ENCODE results near the gene SCUBE1. TPM values are rescaled to one million over a fixed set of nuclear protein-coding genes. Genes with fewer than 3 reads are reported as not detected.
A peak's percentile ranks its signal among the peaks of the same experiment; 100 is the strongest.

The SCUBE1 gene
- total and polyA plus RNA-seq, 2 donors from 2014 or later = 2.3 to 7.1 TPM

DNA sequence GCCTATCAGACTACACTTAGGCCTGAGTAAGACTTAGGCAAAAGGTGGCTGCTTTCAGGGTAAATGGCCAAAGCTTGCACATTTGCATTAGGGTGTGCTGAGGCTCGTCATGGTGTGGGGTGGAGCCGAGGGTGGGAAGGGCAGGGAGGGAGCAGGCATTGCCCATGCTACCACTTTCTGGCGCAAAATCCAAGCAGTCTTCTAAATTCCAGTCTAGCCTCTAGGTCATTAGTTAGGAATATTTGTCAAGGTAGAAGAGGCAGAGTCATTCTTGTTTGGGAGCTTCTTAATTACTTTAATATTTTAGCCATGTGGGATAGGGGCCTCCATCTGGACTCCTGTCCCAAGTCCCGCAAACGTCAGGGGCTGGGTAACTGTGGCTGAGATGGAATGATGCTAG lies 28.6 kb downstream of the SCUBE1 start:
- DNase-seq (no peak), FAIRE-seq (no peak)
- intact Hi-C loops (cut with DNase I) = no loop called here
- Histone ChIP-seq H3K36me3 (ENCODE audit: control insufficient read depth in 2 of 3, insufficient read depth in 3 of 3, low read length in 3 of 3) (no peaks in the 10 kb centered on the region), H3K9me3 (ENCODE audit: control insufficient read depth in 2 of 3, insufficient read depth in 1 of 3, low read length in 3 of 3) (no peaks in the 10 kb centered on the region), H3K4me3 (ENCODE audit: low read length in 3 of 3) (no peak overlapping the region), H3K27ac (ENCODE audit: low read depth in 2 of 2, low read length in 2 of 2) (no peak overlapping the region), H3K4me1 (ENCODE audit: control insufficient read depth in 2 of 3, insufficient read depth in 2 of 3, low read depth in 1 of 3, low read length in 3 of 3) (peaks cover 0 to 2% (median 0%) of the 10 kb centered on the region in 3 donors), H3K27me3 (ENCODE audit: control insufficient read depth, insufficient read depth, low read length) (no peaks in the 10 kb centered on the region), H3K9ac (ENCODE audit: low read length in 3 of 3) (no peak overlapping the region)
- TF ChIP-seq, protein P1, sequence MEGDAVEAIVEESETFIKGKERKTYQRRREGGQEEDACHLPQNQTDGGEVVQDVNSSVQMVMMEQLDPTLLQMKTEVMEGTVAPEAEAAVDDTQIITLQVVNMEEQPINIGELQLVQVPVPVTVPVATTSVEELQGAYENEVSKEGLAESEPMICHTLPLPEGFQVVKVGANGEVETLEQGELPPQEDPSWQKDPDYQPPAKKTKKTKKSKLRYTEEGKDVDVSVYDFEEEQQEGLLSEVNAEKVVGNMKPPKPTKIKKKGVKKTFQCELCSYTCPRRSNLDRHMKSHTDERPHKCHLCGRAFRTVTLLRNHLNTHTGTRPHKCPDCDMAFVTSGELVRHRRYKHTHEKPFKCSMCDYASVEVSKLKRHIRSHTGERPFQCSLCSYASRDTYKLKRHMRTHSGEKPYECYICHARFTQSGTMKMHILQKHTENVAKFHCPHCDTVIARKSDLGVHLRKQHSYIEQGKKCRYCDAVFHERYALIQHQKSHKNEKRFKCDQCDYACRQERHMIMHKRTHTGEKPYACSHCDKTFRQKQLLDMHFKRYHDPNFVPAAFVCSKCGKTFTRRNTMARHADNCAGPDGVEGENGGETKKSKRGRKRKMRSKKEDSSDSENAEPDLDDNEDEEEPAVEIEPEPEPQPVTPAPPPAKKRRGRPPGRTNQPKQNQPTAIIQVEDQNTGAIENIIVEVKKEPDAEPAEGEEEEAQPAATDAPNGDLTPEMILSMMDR (IDR thresholded peaks at IDR 0.05; ENCODE audit: borderline replicate concordance, extremely low read depth, insufficient read depth) = no peak

- peak overlapping the region in 1 of 2 donors; percentile 36 for H3K27ac ChIP-seq (ENCODE audit: low read depth in 2 of 2, low read length in 2 of 2)
- FAIRE-seq (no peak), DNase-seq (no peak)
- H3K9ac ChIP-seq (ENCODE audit: low read length in 3 of 3) = no peak overlapping the region
- TF ChIP-seq, protein P1 (IDR thresholded peaks at IDR 0.05; ENCODE audit: borderline replicate concordance, extremely low read depth, insufficient read depth) = no peak
- H3K9me3 ChIP-seq (ENCODE audit: control insufficient read depth in 2 of 3, insufficient read depth in 1 of 3, low read length in 3 of 3) = no peaks in the 10 kb centered on the region
- no peaks in the 10 kb centered on the region for H3K36me3 ChIP-seq (ENCODE audit: control insufficient read depth in 2 of 3, insufficient read depth in 3 of 3, low read length in 3 of 3)
- intact Hi-C loops (cut with DNase I) = no loop called here
- H3K4me1 ChIP-seq (ENCODE audit: control insufficient read depth in 2 of 3, insufficient read depth in 2 of 3, low read depth in 1 of 3, low read length in 3 of 3) = peaks cover 0 to 2% (median 0%) of the 10 kb centered on the region in 3 donors
- H3K4me3 ChIP-seq (ENCODE audit: low read length in 3 of 3) = no peak overlapping the region
- H3K27me3 ChIP-seq (ENCODE audit: control insufficient read depth, insufficient read depth, low read length) = no peaks in the 10 kb centered on the region
These were observed 29.2 kb downstream of the SCUBE1 start for GRCh38 chr22:43313890-43314474.

- H3K9ac ChIP-seq (ENCODE audit: low read length in 3 of 3) = no peak overlapping the region
- intact Hi-C loops (cut with DNase I) = no loop called here
- H3K9me3 ChIP-seq (ENCODE audit: control insufficient read depth in 2 of 3, insufficient read depth in 1 of 3, low read length in 3 of 3) = no peaks in the 10 kb centered on the region
- H3K4me1 ChIP-seq (ENCODE audit: control insufficient read depth in 2 of 3, insufficient read depth in 2 of 3, low read depth in 1 of 3, low read length in 3 of 3) = peaks cover 0 to 2% (median 0%) of the 10 kb centered on the region in 3 donors
- FAIRE-seq = no peak
- no peak overlapping the region for H3K27ac ChIP-seq (ENCODE audit: low read depth in 2 of 2, low read length in 2 of 2)
- TF ChIP-seq, protein P1 (IDR thresholded peaks at IDR 0.05; ENCODE audit: borderline replicate concordance, extremely low read depth, insufficient read depth) = no peak
- DNase-seq = peak in 4 of 5 donors; percentile 45 to 91 (median 65)
- no peaks in the 10 kb centered on the region for H3K27me3 ChIP-seq (ENCODE audit: control insufficient read depth, insufficient read depth, low read length)
- H3K36me3 ChIP-seq (ENCODE audit: control insufficient read depth in 2 of 3, insufficient read depth in 3 of 3, low read length in 3 of 3) = no peaks in the 10 kb centered on the region
- H3K4me3 ChIP-seq (ENCODE audit: low read length in 3 of 3) = no peak overlapping the region
These were observed 29.8 kb downstream of the SCUBE1 start for GRCh38 chr22:43313244-43313889.

All from kidney (tissue), 14 donors.